Measurements from ENCODE around the gene DBP.

DBP gene

GRCh38 chr19:48606463-48607358 lies 30.5 kb downstream of the DBP start, which contains the start of gene SPACA4:
Gene SPACA4, plus strand, starts transcription at chr19:48606742. Its CDS starts 237 bp downstream, at chr19:48606979.
- DNase-seq = no peak

GRCh38 chr19:48603850-48604249 lies 33.3 kb downstream of the DBP start:
- DNase-seq = no peak

DNA sequence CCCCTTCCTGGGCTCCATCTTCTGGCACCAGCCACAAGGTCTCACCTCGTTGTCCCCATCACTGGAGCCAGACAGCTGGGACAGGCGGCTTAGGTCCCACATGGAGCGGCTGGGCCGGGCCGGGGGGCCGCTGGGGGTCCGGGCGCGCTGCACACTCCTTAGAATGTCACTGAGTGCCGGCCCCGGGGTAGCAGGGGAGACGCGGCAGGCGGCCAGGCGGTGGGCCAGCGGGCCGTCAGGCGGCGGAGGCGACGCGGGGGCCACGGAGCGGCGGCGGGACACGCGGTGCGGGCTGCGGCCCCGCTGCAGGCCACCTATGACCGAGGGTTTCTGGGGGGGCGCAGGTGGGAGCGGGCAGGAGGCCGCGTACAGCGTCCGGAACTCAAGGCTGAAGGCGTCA lies 33.7 kb downstream of the DBP start:
- no peak for DNase-seq

- no peak for DNase-seq
These were observed 34.2 kb downstream of the DBP start for GRCh38 chr19:48603001-48603400.

- no peak for DNase-seq
These were observed 36.3 kb downstream of the DBP start for GRCh38 chr19:48600679-48601417.

DNA sequence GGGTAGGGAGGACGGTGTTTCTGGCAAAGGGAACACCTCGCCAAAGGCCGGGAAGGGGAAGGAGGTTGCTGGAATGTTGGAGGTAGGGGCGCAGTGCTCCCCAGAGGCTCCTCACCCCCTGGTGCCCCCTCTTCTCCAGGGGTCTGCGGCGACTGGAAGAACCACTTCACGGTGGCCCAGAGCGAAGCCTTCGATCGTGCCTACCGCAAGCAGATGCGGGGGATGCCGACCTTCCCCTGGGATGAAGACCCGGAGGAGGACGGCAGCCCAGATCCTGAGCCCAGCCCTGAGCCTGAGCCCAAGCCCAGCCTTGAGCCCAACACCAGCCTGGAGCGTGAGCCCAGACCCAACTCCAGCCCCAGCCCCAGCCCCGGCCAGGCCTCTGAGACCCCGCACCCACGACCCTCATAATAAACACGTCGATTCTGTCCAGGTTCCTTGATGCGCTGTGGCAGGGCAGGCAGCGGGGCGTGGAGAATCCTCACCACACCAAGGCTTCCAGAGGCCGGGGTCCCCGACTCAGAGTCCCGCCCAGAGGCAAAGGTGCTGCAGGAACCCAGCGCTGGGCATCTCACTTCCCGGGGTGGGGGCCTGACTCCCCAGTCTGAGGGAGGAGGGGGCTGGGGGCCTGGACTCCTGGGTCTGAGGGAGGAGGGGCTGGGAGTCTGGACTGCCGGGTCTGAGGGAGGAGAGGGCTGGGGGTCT lies 38.0 kb downstream of the DBP start:
- DNase-seq = no peak

GRCh38 chr19:48596679-48597465 lies 40.3 kb downstream of the DBP start:
- peak in 1 of 2 donors; percentile 48 for DNase-seq

- no peak for DNase-seq
These were observed 40.9 kb downstream of the DBP start for GRCh38 chr19:48596237-48596636.

GRCh38 chr19:48595833-48596232 lies 41.3 kb downstream of the DBP start:
- no peak for DNase-seq

DNA sequence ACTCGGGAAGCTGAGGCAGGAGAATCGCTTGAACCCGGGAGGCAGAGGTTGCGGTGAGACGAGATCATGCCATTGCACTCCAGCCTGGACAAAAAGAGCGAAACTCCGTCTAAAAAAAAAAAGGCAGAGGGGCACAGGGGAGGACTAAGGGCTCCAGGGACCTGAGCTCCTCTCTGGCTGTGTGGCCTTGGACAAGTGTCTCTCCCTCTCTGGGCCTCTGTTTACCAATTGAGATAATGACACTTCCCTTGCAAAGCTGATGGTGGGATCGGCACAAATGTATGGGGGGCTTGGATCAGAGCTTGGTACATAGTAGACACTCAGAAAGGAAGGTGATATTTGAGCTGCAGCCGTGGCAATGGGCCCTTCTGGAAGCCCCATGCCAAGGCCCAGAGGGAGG lies 42.0 kb downstream of the DBP start:
- no peak for DNase-seq

GRCh38 chr19:48591021-48591420 lies 46.2 kb downstream of the DBP start:
- DNase-seq = no peak

DNA sequence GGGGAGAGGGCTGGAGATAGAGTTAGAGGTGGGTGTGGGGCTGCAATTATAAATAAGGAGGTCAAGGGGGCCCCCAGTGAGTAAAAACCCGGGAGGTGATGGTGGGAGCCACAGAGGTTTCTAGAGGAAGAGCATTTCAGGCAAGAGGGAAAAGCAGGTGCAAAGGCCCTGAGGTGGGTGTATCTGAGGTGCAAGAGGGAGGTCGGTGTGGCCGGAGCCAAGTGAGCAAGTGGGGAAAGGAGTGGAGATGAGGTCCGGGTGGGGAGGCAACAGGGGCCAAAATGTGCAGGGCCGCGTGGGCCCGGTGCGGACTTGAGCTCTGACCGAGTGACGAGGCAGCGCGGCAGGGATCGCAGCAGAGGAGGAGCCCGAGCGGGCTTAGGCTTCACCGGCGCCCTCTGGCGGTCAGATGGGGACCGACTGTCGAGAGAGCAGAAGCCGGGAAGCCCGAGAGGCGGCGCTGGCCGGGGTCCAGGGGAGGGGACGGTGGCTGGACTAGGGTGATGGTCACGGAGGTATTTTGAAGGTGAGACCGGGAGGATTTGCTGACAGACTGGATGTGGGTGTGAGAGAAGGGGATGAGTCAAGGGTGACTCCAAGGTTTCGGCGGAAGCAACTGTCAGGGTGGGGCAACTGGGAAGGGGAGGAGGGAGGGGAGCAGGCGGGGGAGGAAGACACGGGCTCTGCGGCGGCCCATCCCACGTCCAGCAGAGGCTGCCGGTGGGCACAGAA lies 48.3 kb downstream of the DBP start:
- peak; percentile 89 to 92 for DNase-seq

- DNase-seq = no peak
These were observed 49.8 kb downstream of the DBP start for GRCh38 chr19:48587387-48587786.

DNA sequence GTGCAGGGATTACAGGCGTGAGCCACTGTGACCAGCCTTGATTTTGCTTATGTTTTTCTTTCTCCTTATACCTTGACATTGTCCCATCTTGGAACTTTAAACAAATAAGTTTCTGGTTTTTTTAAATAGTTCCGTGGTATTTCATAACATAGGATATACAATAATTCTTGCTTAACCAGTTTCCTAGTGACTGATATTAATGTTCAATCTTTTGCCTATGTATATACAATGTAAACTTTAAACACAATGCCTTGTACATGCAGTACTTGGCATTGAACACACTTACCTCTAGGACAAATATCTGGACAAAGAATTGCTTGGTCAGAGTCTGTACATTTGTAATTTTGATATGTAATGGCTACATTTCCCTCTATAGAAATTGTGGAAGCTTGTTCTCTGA lies 55.0 kb downstream of the DBP start:
- no peak for DNase-seq

Data from stimulated activated CD4-positive, alpha-beta T cell treated with anti-CD3 and anti-CD28 coated beads, Interleukin-2, amount 100 ng/mL, for 24 hours (primary cell).